ENCODE measurements around the gene AKR1D1.
"Not testable (repeated sequence)": the region's sequence is repeated elsewhere in the genome, so short reads cannot be mapped to it uniquely, and the experiment has no call there.

Gene AKR1D1, protein sequence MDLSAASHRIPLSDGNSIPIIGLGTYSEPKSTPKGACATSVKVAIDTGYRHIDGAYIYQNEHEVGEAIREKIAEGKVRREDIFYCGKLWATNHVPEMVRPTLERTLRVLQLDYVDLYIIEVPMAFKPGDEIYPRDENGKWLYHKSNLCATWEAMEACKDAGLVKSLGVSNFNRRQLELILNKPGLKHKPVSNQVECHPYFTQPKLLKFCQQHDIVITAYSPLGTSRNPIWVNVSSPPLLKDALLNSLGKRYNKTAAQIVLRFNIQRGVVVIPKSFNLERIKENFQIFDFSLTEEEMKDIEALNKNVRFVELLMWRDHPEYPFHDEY

GRCh38 chr7:138076196-138076595, at the start of gene AKR1D1:
Gene AKR1D1, plus strand, starts transcription at chr7:138076459. Its CDS starts 60 bp downstream, at chr7:138076519.
- no peak for DNase-seq

DNA sequence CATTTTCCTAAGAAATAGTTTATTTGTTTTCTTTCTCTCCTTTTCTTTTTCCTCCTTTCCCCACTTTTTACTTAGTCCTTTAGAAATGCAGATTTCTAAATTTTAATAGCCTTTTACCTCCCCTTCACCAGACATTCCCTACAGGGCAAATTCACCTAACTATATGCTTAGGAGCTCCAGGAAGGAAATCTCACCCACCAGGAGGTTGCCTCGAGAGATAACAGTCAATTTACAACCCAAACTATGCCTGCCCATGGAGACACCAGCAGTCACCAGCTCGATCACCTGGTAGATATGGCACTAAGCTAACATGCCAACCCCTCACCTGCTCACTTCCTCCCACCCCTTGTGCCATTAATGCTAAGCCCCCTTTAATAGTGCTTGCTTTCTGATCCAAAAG, 49.2 kb upstream of the AKR1D1 start:
- DNase-seq, result no peak

DNA sequence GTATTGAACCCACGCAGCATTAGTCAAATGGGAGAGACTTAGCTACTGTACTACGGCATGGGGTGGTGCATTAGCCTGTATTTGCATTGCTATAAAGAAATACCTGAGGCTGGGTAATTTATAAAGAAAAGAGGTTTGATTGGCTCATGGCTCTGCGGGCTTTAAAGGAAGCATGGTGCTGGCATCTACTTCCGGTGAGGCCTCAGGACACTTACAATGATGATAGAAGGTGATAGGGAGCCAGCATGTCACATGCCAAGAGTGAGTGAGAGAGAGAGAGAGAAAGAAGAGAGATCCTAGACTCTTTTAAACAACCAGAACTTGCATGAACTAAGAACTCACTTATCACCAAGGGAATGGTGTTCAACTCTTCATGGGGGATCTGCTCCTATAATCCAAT, 47.1 kb upstream of the AKR1D1 start:
- no peak for DNase-seq

DNA sequence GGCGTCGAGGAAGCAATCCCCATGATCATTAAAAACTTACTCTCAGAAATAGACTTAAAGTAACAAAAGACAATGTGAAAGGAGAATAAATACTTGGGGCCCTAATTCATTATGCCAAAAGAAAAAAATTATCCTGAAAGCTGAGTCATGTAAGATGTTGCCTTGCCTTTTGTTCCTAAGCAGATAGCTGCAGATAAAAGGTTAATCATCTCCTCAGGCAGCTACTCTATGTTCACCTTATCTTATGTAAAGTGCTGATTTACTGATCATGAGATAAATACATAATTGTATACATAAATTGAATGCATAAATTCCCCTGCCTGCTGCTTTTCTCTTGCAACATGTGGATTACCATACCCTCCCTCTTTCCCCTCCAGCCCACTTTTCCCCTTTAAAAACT, 46.3 kb upstream of the AKR1D1 start:
- DNase-seq, result no peak

GRCh38 chr7:138030679-138031351, 45.4 kb upstream of the AKR1D1 start:
- no peak for DNase-seq

DNA sequence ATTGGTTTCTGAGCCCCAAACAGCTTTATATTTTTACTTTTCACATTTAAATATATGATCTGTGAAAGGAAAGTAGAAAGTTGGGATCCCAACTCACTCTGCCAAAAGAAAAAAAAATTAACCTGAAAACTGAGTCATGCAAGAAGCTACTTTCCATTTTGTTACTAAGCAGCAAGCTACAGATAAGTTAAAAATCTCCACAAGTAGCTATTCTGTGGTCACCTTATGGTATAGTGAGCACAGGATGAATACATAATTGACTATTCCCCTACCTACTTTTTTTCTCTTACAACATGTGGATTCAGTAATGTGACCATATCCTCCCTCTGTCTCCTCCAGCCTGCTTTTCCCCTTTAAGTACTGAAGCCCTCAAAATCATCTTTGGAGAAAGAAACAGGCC, 44.1 kb upstream of the AKR1D1 start:
- DNase-seq, result no peak

DNA sequence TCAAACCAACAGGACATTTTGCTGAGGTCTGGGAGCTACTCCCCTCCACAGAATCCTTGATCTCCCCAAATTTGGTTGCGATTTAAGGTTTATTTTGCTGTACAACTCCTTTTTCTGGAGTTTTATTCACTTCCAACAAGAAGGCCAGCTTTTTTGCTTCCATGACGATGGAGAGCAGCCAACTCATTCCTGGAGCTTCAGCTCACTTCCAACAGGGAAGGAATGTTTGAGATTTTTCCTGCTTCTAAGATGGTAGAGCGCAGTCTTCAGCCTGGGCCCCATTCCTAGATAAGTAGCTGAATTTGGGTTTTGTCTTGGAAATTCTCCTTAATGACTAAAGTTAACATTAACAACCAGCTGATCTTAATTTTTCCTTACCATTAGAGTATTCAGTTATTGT, 43.5 kb upstream of the AKR1D1 start:
- DNase-seq, result no peak

DNA sequence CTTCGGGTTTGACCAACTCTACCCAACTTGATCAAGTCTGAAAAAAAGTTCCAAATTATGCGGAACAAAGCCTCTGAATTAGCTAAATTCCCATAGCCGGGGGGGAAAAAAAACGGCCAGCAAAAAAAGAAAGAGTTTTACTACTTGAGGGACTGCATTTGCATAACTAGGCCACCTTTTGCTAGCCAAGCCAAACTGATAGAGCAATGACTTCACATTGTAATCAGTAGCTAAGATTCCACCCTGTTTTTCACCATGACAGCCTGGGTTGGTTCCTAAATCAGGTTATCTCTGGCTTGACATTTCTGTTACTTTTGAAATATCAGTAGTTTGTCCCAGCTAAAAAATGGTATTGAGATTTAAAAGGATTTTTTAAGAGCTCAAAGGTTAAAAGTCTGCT, 43.0 kb upstream of the AKR1D1 start:
- DNase-seq, result no peak

DNA sequence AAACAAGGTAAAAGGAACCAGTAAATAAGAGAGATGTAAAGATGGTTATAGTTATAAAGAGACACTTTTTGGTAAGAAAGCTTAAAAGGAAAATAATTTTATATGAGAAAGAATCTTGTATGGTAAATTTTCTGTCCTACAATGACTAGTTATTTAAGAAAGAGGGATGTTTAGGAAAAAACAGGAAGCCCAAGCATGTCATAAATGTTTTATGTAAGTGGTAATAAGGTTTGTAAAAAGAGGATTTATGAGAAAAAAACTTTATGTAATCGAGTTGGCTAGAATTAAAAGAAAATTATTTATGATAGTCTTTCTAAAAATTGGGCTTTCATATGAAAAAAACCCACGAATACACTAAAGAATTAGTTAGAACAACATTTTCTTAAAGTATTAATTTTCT, 40.1 kb upstream of the AKR1D1 start:
- DNase-seq, result no peak

DNA sequence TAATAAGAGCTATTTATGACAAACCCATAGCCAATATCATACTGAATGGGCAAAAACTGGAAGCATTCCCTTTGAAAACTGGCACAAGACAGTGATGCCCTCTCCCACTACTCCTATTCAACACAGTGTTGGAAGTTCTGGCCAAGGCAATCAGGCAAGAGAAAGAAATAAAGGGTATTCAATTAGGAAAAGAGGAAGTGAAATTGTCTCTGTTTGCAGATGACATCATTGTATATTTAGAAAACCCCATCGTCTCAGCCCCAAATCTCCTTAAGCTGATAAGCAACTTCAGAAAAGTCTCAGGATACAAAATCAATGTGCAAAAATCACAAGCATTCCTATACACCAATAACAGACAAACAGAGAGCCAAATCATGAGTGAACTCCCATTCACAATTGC, 36.2 kb upstream of the AKR1D1 start:
- not testable (repeated sequence) for DNase-seq

- no peak for DNase-seq
Observed at GRCh38 chr7:138044897-138045296, 31.4 kb upstream of the AKR1D1 start.

DNA sequence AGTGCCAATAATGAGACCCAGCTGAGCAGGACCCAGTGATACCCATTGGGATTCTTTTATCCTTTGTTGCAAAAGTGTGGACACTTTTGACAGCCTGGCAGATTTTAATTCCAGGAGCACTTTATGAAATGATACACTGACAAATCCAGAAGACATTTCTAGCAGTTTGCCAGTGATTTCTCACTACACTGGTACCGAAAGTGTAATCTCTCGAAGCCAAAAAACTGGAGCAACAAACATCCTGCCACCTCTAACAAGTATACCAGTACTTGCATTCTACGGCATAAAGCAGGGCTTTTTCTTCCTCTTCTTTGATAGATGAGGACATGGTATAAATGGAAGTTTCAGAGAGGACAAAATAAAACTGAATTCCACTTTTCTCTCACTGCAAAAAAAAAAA, 28.4 kb upstream of the AKR1D1 start:
- DNase-seq, result no peak

DNA sequence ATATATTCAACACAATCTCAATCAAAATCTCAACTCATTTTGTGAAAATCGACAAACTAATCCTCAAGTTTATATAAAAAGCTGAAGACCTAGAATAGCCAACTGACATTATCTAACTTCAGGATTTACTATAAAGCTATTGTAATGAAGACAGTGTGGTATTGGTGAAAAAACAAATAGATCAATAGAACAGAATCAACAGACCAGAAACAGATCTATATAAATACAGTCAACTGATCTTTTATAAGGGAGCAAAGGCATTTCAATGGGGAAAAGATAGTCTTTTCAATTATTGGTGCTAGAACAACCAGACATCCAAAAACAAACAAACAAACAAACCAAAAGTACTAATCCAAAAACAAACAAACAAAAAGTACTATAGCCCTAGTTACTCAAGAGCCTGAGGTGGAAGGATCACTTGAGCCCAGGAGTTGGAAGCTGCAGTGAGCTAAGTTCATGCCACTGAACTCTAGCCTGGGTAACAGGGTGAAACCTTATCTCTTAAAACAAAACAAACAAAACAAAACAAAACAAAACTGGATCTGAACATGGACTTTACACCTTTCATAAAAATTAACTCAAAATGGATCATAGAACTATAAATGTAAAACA, 26.6 kb upstream of the AKR1D1 start:
- no peak for DNase-seq

DNA sequence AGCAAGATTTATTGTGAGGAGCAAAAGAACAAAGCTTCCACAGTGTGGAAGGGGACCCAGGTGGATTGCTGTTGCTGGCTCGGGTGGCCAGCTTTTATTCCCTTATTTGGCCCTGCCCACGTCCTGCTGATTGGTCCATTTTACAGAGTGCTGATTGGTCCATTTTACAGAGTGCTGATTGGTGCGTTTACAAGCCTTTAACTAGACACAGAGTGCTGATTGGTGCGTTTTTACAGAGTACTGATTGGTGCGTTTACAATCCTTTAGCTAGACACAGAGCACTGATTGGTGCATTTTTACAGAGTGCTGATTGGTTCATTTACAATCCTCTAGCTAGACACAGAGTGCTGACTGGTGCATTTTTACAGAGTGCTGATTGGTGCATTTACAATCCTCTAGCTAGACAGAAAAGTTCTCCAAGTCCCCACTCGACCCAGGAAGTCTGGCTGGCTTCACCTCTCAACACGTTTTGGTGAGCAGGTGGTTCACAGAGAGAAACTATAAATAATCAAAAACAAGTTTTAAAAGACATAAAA, 24.5 kb upstream of the AKR1D1 start:
- not testable (repeated sequence) for DNase-seq

DNA sequence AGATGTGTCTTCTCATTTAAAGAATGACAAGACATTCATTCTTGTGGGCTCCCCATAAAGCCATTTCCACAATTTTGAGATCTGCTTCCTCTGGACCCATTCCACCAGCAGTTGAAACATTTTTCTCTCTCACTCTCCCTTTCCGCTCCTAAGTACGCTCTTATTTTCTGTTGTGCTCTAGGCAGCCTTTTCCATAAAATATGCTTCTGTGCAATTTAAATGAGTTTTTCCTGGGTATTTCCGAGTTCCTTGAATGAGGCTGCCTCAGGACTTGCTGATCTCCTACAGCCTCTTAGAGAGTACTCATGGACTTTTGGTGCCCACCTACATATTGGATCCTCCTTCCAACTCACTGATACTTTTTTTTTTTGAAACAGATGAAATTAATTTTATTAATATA, 23.6 kb upstream of the AKR1D1 start:
- DNase-seq, result no peak

- not testable (repeated sequence) for DNase-seq
Observed at GRCh38 chr7:138055698-138056097, 20.6 kb upstream of the AKR1D1 start.

DNA sequence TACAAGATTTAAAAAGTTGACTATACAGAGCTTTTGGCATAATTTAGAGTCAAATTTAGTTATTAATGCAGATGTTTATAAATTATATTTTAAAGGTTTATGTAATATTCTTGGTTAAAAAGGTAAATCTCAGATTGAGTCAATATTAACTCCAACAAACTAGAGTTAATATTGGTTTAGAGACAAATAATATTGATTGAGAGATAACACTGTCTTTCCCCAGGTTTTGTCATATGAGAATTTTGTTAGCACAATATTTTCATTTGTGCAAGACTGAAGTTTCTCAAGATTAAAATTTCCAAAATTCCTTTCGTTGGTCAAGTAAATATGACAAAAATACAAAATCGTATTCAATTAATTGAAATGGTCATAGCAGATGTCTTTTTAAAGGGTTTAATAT, 12.9 kb upstream of the AKR1D1 start:
- no peak for DNase-seq

DNA sequence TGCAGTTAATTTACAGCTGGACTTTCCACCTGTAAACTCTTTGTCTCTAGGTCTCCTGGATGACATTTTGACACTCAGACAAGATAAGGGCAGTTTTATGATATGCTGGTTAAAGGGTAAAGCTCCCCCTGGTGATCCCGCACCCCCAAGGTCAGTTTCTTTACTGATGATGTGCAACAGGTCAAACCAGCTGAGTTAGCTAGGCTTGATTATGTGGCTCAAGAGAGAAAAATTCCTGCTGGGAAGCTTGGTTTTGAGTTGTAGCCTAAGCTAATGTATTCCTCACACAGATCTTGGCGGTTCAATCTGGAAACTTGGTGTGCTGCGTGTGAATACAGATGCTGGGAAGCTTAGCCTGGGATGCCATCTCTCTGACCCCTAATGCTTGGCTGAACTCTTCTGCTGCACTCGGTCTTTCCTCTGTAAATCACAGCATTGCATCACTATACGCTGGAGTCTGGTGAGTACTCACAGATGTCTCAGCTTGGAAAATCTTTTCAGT, 11.4 kb upstream of the AKR1D1 start:
- peak; percentile 55 for DNase-seq

GRCh38 chr7:138065827-138066226, 10.4 kb upstream of the AKR1D1 start:
- DNase-seq, result no peak

- no peak for DNase-seq
Observed at GRCh38 chr7:138066954-138067394, 9.3 kb upstream of the AKR1D1 start.

DNA sequence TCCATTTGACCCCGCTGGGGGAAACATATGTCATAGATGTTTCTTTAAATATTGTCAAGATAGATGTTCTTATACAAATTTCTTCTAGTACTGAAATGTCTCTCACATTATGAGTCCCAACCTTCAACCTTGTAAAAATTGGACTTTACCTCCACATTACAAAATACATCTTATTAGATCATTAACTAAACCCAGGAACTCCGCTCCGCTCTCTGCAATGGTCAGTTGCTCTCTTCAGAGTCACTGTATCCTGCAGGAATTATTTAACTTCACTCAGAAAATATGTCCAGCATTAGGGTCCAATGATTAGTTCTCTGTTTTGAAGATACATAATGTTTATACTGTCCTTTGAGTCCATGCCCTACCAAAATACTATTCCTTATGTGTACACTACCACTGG, 8.5 kb upstream of the AKR1D1 start:
- no peak for DNase-seq

- no peak for DNase-seq
Observed at GRCh38 chr7:138070908-138071307, 5.4 kb upstream of the AKR1D1 start.

DNA sequence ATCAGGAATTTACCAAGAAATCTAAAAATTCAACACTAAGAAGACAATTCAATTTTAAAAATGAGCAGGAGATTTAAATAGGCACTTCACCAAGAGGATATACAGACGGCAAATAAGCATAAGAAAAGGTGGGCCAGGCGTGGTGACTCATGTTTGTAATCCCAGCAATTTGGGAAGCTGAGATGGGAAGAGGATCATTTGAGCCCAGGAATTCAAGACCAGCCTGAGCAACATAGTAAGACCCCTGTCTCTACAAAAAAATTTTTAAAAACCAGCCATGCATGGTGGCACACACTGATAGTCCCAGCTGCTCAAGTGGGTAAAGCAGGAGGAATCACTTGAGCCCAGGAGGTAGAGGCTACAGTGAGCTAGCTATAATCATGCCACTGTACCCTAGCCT, 3.5 kb upstream of the AKR1D1 start:
- no peak for DNase-seq

- no peak for DNase-seq
Observed at GRCh38 chr7:138074121-138074520, 2.1 kb upstream of the AKR1D1 start.

All from fibroblast of skin of right biceps (primary cell).